GM18861 (cell line): ENCODE results near the gene SIL1.
"Not testable (repeated sequence)": the region's sequence is repeated elsewhere in the genome, so short reads cannot be mapped to it uniquely, and the experiment has no call there.

Experiments
- ATAC-seq: cut with Tn5 transposase; IDR thresholded peaks from one replicate; pipeline ENCODE4 v1.9.1; 2021; ENCODE audit not compliant: unreplicated experiment

Gene SIL1

DNA sequence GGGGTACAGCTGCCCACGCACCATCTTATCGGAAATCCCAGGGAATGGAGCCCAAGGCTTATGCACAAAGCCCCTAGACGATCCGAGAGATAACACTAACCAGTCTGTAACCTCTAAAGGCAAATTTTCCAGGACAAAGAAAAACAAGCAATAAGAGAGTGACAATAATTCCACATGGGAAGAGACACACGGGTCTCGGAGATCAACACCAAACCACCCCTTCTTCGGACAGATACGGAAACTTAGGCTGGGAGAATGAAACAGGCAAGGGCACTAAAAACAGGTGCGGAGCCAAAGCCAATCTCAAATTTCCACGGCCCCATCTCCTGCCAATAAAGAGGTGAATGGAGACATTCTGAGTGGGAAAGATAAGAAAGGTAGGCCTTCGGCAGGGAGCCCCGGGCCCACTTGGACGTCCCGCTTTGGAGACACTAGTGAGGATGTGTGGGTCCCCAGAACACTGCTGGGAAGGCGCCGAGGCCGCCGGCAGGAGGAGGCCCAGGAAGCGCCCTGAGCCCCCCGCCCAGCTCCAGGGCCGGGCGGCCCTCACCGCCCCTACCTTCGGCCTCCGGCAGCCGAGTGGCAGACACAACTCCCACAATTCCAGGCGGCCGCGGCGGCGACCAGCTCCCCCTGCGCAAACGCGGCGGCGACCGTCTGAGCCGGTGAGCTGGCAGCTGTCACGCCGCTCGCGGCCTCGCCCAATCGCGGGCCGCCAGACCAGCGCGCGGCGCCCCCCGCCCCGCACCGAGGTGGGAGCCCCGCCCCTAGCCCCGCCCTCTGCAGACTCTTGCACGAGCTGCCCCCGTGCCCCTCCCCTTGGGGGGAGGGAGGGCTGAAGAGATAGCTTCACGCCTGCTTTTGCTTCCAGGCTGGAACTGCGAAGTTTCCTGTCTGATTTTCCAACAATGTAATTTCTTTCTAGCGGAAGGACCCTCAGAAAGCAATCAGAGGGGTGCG is at the start of gene SIL1:
TSS of gene SIL1 (minus strand) at position 659 of the 960 bp plus-strand sequence. CDS start 70,525 bp downstream, outside the sequence.
- peak; percentile 93 for ATAC-seq

GRCh38 chr5:139246394-139246793 is 48.2 kb upstream of the SIL1 start:
- ATAC-seq: no peak

- no peak for ATAC-seq
Measured at GRCh38 chr5:139245637-139246339, 47.6 kb upstream of the SIL1 start.

DNA sequence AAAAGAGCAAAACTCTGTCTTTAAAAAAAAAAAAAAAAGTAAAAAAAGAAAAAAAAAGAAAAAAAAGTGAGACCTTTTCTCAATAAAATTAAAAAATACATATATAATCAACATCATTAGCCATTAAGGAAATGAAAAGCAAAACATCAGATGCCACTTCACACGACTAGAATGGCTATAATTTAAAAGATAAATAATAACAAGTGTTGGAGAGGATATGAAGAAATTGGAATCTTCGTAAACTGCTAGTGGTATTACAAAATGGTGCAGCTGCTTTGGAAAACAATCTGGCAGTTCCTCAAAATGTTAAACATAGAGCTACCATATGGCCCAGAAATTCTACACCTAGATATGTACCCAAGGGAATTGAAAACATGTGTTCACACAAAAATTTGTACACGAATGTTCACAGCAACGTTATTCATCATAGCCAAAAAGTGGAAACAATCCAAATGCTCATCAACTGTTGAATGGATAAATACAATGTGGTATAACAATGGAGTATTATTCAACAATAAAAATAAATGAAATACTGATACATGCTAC is 45.3 kb upstream of the SIL1 start:
- ATAC-seq: no peak

- ATAC-seq: no peak
Measured at GRCh38 chr5:139241139-139241538, 43.0 kb upstream of the SIL1 start.

GRCh38 chr5:139236479-139236878 is 38.3 kb upstream of the SIL1 start:
- no peak for ATAC-seq

DNA sequence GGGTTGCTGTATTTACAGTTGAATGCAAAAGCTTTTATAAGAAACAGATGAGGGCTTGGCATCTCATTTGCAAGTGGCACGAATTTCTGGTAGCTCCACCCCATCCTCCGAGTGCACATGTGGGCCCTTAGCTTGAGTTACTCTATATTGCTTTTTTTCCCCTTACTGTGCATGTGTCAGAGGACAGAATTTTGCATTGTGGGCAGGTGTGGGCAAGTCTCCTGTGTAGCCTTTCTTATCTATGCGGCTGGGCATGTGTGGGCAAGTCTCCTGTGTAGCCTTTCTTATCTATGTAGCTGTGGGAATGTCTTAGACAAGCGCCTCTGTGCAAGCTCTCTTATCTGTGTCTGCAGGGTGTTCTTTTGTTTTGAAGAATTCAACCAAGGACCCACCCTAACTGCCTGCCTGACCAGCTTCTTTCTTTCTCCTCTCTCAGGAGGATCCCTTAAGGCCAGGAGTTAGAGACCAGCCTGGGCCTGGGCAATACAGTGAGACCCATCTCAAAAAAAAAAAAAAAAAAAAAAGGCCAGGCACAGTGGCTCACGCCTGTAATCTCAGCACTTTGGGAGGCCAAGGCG is 34.1 kb upstream of the SIL1 start:
- ATAC-seq: no peak

DNA sequence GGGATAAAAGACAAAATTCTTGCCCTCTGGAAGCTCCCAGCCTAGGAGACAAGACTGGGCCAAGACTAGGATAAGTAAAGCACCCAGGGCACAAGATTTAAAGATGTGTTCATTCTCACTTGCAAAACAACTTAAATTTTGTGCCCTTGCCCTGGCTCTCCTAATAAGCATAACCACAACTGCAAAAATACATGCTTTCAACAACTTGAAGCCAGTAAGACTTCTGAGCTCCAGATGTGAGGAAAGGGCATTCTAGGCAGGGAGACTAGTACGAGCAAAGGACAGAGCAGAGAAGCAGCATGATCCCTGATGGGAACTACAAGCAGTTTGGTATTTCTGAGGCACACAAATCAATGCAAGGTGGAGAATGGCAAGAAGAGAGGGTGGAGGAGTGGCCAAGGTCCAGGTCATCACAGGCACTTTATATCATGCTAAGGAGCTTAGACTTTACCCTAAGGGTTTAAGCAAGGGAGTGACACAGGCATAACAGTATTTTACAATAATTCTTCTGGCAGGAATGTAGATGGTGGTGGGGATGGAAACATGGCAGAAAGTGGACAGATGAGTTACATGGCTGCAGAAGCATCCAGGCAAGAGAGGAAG is 30.1 kb upstream of the SIL1 start:
- ATAC-seq: no peak

GRCh38 chr5:139226131-139226530 is 28.0 kb upstream of the SIL1 start:
- ATAC-seq: no peak

GRCh38 chr5:139223481-139223880 is 25.3 kb upstream of the SIL1 start:
- ATAC-seq: no peak

DNA sequence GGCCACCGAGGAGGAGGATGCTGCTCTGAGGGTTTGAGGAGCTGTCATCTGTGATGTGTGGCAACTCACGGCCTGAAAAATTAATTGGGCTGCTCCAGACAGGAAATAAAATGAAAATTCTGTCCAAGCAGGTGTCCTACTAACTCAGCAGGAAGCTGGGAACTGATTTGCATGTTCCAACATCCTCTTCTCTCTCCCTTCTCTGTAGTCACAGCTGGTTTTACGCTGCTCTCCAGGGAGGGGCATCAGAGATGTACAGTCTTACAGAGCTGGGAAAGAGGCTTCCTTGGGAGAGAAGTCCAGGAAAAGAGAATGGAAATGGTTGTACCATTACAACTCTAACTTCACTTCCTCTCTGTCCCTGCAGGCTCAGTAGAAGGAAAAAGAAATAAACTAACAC is 24.2 kb upstream of the SIL1 start:
- no peak for ATAC-seq

- not testable (repeated sequence) for ATAC-seq
Measured at GRCh38 chr5:139218038-139218437, 19.9 kb upstream of the SIL1 start.

- no peak for ATAC-seq
Measured at GRCh38 chr5:139215107-139215975, 17.2 kb upstream of the SIL1 start.

- ATAC-seq: no peak
Measured at GRCh38 chr5:139214646-139215045, 16.5 kb upstream of the SIL1 start.

- no peak for ATAC-seq
Measured at GRCh38 chr5:139212906-139213305, 14.7 kb upstream of the SIL1 start.

DNA sequence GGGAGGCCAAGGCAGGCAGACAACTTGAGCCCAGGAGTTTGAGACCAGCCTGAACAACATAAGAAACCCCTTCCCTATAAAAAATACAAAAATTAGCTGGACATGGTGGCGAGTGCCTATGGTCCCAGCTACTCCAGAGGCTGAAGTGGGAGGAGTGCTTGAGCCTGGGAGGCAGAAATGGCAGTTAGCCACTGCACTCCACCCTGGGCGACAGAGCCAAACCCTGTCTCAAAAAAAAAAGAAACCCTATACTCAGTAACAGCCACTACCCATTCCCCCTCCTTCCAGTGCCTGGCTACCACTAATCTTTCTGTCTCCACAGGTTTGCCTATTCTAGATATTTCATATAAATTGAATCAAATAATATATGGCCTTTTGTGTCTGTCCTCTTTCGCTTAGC is 14.3 kb upstream of the SIL1 start:
- no peak for ATAC-seq

- no peak for ATAC-seq
Measured at GRCh38 chr5:139210585-139210984, 12.4 kb upstream of the SIL1 start.

DNA sequence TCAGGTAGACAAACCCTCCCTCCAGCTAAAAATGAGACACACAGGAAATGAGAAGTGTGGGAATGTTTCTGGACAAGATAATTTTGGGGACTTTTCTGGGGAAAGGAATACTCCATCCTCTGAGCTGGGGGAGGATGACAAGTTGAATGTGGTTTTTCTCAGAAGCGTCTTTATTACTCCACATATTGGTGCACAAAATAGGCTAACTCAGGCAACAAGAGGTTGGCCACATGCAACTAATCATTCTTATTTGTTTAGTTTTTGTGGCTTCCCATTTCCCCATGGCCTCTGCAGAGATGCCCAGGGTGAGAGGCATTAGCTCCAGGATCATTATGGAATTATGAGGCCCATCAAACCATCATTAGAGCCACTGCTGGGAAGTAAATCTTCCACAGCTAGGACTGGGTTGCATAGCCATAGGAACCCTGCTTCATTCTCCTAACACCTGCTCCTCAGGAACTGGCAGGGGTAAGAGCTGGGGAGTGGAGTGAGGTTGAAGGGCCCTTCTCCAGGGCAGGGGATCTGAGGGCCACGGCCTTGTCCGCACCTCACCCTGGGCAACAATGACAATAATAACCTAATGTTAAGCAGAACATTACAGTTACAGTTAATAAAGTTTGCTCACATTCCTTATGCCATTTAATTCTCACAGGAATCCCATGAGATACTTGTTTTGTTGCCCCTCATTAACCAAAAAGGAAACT is 9.3 kb upstream of the SIL1 start:
- ATAC-seq: no peak

- ATAC-seq: no peak
Measured at GRCh38 chr5:139205586-139205985, 7.4 kb upstream of the SIL1 start.
